ENCODE results near the gene DSCAML1.

DNA sequence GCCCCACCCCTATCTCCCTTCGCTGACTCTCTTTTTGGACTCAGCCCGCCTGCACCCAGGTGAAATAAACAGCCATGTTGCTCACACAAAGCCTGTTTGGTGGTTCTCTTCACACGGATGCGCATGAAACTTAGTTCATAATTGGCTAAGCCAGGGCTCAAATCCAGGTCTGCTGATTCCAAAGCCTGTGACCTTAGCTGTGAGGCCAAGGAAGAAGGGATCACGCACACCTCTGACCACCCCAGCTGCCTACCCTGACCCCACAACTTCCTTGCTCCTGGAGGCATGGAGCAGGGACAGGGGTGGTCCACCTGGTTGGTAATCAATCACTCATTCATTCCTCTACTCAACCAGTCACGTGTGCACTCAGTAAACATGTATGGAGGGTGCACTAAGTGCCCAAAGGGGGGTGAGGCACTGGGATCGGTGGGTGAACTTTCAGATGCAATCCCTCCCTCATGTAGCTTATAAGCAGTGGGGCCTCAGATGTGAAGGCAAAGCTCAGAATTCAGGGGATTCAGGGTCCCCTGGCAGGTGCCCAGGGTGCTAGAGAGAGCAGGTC is 17.3 kb upstream of the DSCAML1 start:
- TF ChIP-seq, protein P1, sequence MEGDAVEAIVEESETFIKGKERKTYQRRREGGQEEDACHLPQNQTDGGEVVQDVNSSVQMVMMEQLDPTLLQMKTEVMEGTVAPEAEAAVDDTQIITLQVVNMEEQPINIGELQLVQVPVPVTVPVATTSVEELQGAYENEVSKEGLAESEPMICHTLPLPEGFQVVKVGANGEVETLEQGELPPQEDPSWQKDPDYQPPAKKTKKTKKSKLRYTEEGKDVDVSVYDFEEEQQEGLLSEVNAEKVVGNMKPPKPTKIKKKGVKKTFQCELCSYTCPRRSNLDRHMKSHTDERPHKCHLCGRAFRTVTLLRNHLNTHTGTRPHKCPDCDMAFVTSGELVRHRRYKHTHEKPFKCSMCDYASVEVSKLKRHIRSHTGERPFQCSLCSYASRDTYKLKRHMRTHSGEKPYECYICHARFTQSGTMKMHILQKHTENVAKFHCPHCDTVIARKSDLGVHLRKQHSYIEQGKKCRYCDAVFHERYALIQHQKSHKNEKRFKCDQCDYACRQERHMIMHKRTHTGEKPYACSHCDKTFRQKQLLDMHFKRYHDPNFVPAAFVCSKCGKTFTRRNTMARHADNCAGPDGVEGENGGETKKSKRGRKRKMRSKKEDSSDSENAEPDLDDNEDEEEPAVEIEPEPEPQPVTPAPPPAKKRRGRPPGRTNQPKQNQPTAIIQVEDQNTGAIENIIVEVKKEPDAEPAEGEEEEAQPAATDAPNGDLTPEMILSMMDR (IDR thresholded peaks at IDR 0.05), result no peak
- TF ChIP-seq POLR2A (IDR thresholded peaks at IDR 0.05), result no peak
